Pancreas (tissue), 10 donors: ENCODE measurements around the gene PLSCR4. TPM values are rescaled to one million over a fixed set of nuclear protein-coding genes. Genes with fewer than 3 reads are reported as not detected.
"Not testable (repeated sequence)": the region's sequence is repeated elsewhere in the genome, so short reads cannot be mapped to it uniquely, and the experiment has no call there.

Experiments used
- ATAC-seq, 4 donors: fragments of 200-7000 bp; cut with Tn5 transposase; one replicate each; pipeline versions ENCODE4 v1.8.0 to v1.9.1; 2020; ENCODE audit warnings: mild to moderate bottlenecking in 4 of 4, moderate library complexity in 4 of 4
- DNase-seq, 6 donors: peaks; one replicate each; pipeline ENCODE4 v3.0.0-alpha.2; 2020
- FAIRE-seq: peaks from 2 replicates; lab custom pipeline; 2012; peaks lifted over from hg19 to GRCh38; lab: Jason Lieb, UNC
- H3K27ac ChIP-seq, 4 donors: fragments of 200-600 bp; sonication (generic); 1 replicate in 3 of 4; 2 replicates in 1 of 4; pipeline versions ENCODE4 v1.5.0 to v1.8.0; 2020
- H3K27me3 ChIP-seq, 4 donors: fragments of 200-600 bp; one replicate each; pipeline ENCODE4 v1.8.0; 2021
- H3K36me3 ChIP-seq, 3 donors: fragments of 200-600 bp; sonication (generic) in 1 of 3; one replicate each; pipeline versions ENCODE4 v1.5.0 to v1.8.0; 2020 to 2021
- H3K4me1 ChIP-seq, 3 donors: fragments of 200-600 bp; one replicate each; pipeline ENCODE4 v1.8.0; 2021
- H3K4me3 ChIP-seq, 4 donors: fragments of 200-600 bp; sonication (generic) in 2 of 4; one replicate each; pipeline versions ENCODE4 v1.5.0 to v1.8.0; 2020 to 2021
- H3K9me3 ChIP-seq, 4 donors: fragments of 200-600 bp; one replicate each; pipeline ENCODE4 v1.8.0; 2021
- WGBS, 2 donors: extraction: QIAGEN DNeasy Blood & Tissue Kit; methylation state at CpG; one replicate each; pipeline ENCODE4 v1.1.7; 2013; 5-methylcytosine and 5-hydroxymethylcytosine counted together
- intact Hi-C, 3 donors: fragments of 100-400 bp; cut with DNase I; formaldehyde crosslinking; loops; one replicate each; pipeline versions ENCODE4 v1.11.1 to v1.14.2; 2022
- polyA plus RNA-seq, 2 donors: library from polyadenylated mRNA; stranded (reverse); fragments of 200-250 nt; gene quantifications; one replicate each; pipeline ENCODE4 v1.2.3, GENCODE V29; 2013
- total RNA-seq, 6 donors: library from RNA; stranded (reverse); fragmentation: NEBNext Ultra II Directional in 4 of 6; extraction: Animal tissue kit (Norgen Biotek cat#: 25700) in 4 of 6; gene quantifications; one replicate each; pipeline versions ENCODE4 v1.2.1 to v1.2.4, GENCODE V29; 2021 to 2023
- TF ChIP-seq, protein P1 (sequence below), 4 donors: fragments of 200-600 bp; sonication (generic) in 3 of 4; IDR thresholded peaks; one replicate each; pipeline versions ENCODE4 v1.5.0 to v1.8.0; 2021; ENCODE audit warnings: antibody characterized with exemption in 4 of 4
- donor health status: healthy with polysubstance abuse.
- donor health status: DM: no; HTN: no; CAD: no; lungs with moderate emphysema.
- donor health status: DM: no; HTN: no; CAD: no.
- donor health status: control.
- donor health status: control.
- donor health status: Bipolar disorder and iron deficiency.
- donor health status: DM: yes; HTN: yes; CAD: no.
- donor health status: DM: no; HTN: no; CAD: no.
- donor health status: DM: no; HTN: no; CAD: no.
- donor health status: DM: yes; HTN: yes; CAD: no.

PLSCR4 gene, protein sequence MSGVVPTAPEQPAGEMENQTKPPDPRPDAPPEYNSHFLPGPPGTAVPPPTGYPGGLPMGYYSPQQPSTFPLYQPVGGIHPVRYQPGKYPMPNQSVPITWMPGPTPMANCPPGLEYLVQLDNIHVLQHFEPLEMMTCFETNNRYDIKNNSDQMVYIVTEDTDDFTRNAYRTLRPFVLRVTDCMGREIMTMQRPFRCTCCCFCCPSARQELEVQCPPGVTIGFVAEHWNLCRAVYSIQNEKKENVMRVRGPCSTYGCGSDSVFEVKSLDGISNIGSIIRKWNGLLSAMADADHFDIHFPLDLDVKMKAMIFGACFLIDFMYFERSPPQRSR
- total RNA-seq (10 to 100 TPM; 11.0 to 28.2 (median 15.9) TPM), polyA plus RNA-seq (10 to 100 TPM in 1 of 2 donors, 1 to 10 TPM in 1; 5.6 to 12.6 TPM)

DNA sequence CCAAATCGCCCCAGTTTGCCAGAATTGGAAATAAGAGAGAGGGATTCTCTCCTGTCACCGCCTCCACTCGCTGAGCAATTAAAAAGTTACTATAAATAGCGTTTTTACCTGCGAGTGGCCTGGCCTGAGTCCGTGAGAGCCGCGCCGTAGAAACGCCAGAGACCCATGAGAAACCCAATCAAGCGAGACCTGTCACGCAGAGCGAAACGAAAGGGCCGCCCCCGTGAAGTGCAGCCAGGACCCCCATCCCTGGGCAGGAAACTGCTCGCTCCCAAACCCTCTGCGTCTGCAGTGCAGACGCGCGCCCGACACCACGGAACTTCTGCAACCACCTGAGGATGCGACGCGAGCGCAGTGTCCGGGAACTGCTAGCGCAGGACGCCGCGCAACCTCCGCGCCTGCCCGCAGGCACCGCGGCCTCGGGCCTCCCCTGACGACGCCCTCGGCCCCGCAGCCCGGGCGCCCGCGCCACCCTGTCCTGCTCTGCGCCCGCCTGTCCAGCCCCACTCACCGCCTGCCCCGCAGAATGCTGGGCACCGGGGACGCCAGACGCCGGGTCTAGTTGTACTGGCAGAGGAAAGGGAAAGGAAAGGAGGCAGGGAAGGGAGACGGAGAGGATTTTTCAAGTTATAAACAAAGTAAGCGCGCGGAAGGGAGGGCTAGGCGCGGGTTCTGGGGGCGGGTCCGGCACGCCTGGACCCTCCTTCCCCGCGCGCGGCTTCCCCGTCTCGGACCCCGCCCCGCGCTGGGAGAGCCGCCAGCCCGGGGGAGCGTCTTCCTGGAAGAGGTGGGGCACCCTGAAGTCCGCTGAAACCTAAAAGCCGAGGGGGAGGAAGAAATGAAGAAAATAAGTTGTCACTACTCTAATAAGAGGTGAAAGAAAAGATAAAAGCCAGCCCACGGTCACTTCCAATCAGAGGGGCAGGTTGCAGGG lies at the start of gene PLSCR4:
TSS of gene PLSCR4 (minus strand) at position 657 of the 934 bp plus-strand sequence. CDS start 29,034 bp downstream, outside the sequence.
- 0% methylated on average over 75 to 78 of the region's 78 CpGs for WGBS, 2 donors
- intact Hi-C loops = no loop called here
- no peaks in the 10 kb centered on the region for H3K27me3 ChIP-seq

DNA sequence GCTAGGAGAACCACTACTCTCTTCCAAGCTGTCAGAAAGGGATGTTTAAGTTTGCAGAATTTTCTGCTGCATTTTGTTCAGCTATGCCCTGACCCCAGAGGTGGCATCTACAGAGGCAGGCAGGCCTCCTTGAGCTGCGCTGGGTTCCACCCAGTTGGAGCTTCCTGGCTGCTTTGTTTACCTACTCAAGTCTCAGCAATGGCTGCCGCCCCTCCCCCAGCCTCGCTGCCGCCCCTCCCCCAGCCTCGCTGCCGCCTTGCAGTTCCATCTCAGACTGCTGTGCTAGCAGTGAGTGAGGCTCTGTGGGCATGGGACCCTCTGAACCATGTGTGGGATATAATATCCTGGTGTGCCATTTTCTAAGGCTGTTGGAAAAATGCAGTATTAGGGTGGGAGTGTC lies 42.5 kb upstream of the PLSCR4 start:
- 90 to 95% methylated on average over 6 of the region's 6 CpGs for WGBS, 2 donors
- FAIRE-seq = not testable (repeated sequence)

More for the DNA sequence above, at the start of gene PLSCR4:
- peak within 1 kb of the TSS; percentile 81 to 98 (median 91) for H3K27ac ChIP-seq
- no peaks in the 10 kb centered on the region for H3K9me3 ChIP-seq
- TF ChIP-seq, protein P1, sequence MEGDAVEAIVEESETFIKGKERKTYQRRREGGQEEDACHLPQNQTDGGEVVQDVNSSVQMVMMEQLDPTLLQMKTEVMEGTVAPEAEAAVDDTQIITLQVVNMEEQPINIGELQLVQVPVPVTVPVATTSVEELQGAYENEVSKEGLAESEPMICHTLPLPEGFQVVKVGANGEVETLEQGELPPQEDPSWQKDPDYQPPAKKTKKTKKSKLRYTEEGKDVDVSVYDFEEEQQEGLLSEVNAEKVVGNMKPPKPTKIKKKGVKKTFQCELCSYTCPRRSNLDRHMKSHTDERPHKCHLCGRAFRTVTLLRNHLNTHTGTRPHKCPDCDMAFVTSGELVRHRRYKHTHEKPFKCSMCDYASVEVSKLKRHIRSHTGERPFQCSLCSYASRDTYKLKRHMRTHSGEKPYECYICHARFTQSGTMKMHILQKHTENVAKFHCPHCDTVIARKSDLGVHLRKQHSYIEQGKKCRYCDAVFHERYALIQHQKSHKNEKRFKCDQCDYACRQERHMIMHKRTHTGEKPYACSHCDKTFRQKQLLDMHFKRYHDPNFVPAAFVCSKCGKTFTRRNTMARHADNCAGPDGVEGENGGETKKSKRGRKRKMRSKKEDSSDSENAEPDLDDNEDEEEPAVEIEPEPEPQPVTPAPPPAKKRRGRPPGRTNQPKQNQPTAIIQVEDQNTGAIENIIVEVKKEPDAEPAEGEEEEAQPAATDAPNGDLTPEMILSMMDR (IDR thresholded peaks at IDR 0.05) = no peak
- DNase-seq (peak; percentile 70 to 88 (median 78)), FAIRE-seq (no peak), ATAC-seq (peak; percentile 78 to 95 (median 88))
- peaks cover 9 to 36% (median 25%) of the 10 kb centered on the region in 3 donors for H3K4me1 ChIP-seq
- H3K36me3 ChIP-seq = no peaks in the 10 kb centered on the region
- peak within 1 kb of the TSS; percentile 81 to 86 (median 84) for H3K4me3 ChIP-seq

DNA sequence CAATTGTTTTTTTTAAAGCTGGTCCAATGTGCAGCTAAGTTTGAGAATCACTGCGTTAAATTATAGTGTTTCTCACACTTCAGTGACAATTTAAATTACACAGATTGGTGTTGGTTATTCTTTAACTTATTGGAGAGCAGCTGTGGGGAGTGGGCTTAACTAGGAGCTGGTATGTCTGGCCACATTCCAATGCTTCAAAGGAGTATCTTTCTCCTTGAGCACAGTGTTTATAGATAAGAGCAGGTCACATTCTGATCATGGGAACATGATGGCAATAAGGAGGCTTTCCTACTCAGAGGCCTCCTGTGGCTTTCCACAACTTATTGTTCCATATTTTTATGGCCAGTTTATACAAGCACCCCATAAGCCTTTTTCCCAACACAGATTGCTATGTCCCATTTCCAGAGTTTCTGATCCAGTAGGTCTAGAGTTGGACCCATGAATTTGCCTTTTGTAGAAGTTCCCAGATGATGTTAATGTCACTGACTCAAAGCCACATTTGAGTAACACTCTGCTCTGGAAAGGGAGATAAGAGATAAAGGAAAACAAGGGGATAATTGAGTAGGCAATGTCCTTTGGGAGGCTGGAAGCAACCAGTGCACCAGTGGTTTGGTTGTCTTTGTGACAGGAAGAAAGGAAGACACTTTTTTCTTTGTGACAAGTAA lies 33.0 kb upstream of the PLSCR4 start:
- Histone ChIP-seq H3K4me3 (no peak overlapping the region), H3K9me3 (no peaks in the 10 kb centered on the region), H3K27me3 (no peaks in the 10 kb centered on the region), H3K36me3 (no peaks in the 10 kb centered on the region), H3K4me1 (no peaks in the 10 kb centered on the region), H3K27ac (no peak overlapping the region)
- 25 to 28% methylated on average over 1 of the region's 1 CpG for WGBS, 2 donors
- DNase-seq (no peak), ATAC-seq (no peak), FAIRE-seq (no peak)
- intact Hi-C loops = no loop called here
- TF ChIP-seq, protein P1 (IDR thresholded peaks at IDR 0.05) = no peak

More for the DNA sequence above, 42.5 kb upstream of the PLSCR4 start:
- ATAC-seq, H3K27me3 ChIP-seq, H3K4me3 ChIP-seq, H3K9me3 ChIP-seq, H3K27ac ChIP-seq, H3K36me3 ChIP-seq, H3K4me1 ChIP-seq, intact Hi-C loops: not testable (repeated sequence)
- peak in 1 of 6 donors; percentile 25 for DNase-seq

DNA sequence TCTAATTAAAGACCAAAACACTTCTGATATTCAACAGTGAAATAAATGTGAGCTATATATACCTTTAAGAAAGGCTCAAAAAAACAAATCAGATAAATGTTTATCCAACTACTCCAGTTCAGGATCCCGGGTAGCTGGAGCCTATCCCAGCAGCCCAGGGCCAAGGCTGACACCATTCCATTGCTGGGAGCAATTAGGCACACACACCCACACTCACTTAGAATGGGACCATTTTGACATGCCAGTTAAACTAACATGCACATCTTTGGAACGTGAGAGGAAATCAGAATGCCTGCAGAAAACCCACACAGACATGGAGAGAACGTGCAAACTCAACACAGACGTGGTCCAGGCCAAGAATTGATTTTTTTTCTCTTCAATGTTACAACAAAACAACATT lies 30.0 kb upstream of the PLSCR4 start:
- H3K36me3 ChIP-seq = no peaks in the 10 kb centered on the region
- FAIRE-seq (no peak), DNase-seq (no peak), ATAC-seq (peak in 1 of 4 donors; percentile 32)
- TF ChIP-seq, protein P1 (IDR thresholded peaks at IDR 0.05) = no peak
- 16 to 20% methylated on average over 4 of the region's 4 CpGs for WGBS, 2 donors
- no peaks in the 10 kb centered on the region for H3K27me3 ChIP-seq
- H3K27ac ChIP-seq = no peak overlapping the region
- H3K4me3 ChIP-seq = no peak overlapping the region
- intact Hi-C loops = no loop called here
- H3K9me3 ChIP-seq = no peaks in the 10 kb centered on the region
- H3K4me1 ChIP-seq = peaks cover 0 to 3% (median 0%) of the 10 kb centered on the region in 3 donors

DNA sequence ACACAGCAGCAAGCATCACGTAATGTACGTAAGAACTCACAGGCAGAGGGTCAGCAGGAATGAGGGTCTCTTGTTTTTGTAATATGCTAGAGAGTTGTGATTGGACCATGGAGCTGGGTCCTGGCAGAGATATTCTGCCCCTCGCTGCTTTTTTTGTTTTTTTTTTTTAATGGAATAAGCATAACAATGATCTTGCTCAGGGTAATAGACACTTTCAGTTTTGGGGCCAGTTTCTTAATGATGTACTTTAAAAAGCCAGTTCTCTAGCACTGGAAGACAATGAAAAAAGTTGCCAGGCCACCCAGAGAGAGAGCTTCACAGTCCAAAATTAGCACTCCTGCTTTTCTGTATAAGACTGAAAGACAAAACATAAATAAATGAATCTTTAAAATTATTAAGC lies 29.0 kb upstream of the PLSCR4 start:
- FAIRE-seq (no peak), ATAC-seq (no peak), DNase-seq (no peak)
- WGBS, 2 donors = 87 to 88% methylated on average over 3 of the region's 3 CpGs
- H3K36me3 ChIP-seq = no peaks in the 10 kb centered on the region
- TF ChIP-seq, protein P1 (IDR thresholded peaks at IDR 0.05) = no peak
- no peaks in the 10 kb centered on the region for H3K9me3 ChIP-seq
- H3K4me3 ChIP-seq = no peak overlapping the region
- intact Hi-C loops = no loop called here
- H3K4me1 ChIP-seq = peaks cover 0 to 3% (median 0%) of the 10 kb centered on the region in 3 donors
- H3K27me3 ChIP-seq = no peaks in the 10 kb centered on the region
- H3K27ac ChIP-seq = no peak overlapping the region
